Endothelial cell of umbilical vein (primary cell): ENCODE data around the gene FKBP6. TPM values are rescaled to one million over a fixed set of nuclear protein-coding genes. Genes with fewer than 3 reads are reported as not detected.

Experiments used
- BruUV-seq: library from RNA; stranded (reverse); fragments of 400-500 nt; replicated peaks from 2 replicates; lab custom pipeline; 2021; lab: Mats Ljungman, UMichigan
- CTCF ChIA-PET: fragments of 300-600, 350-600 bp; sonication (Branson Sonifier 250); formaldehyde crosslinking; loops from one replicate; lab custom pipeline; 2021; ENCODE audit warnings: antibody characterized with exemption, inconsistent platforms; lab: Charles Lee
- POLR2A ChIA-PET: fragments of 300-600, 350-600 bp; sonication (Branson Sonifier 250); formaldehyde crosslinking; loops from one replicate; lab custom pipeline; 2021; ENCODE audit warnings: antibody characterized with exemption, inconsistent platforms; lab: Charles Lee
- DNase-seq: peaks from one replicate; pipeline ENCODE4 v3.0.0-alpha.2; 2011; ENCODE audit warnings: low read depth, low spot score
- FAIRE-seq: peaks from 2 replicates; lab custom pipeline; 2011; peaks lifted over from hg19 to GRCh38; lab: Jason Lieb, UNC
- H2AFZ ChIP-seq: 2 replicates; pipeline ENCODE4 v1.6.0; 2012; ENCODE audit warnings: low read depth, low read length, control low read depth, inconsistent platforms
- H3K27ac ChIP-seq: 2 replicates; pipeline ENCODE4 v1.5.1; 2011; ENCODE audit warnings: low read depth, mild to moderate bottlenecking, control low read depth, low read length, moderate library complexity; ENCODE audit not compliant: insufficient read depth
- H3K27me3 ChIP-seq, 2 experiments: 2 replicates each; pipeline versions ENCODE4 v1.6.0 to v1.6.1; 2011; ENCODE audit warnings: low read length in 2 of 2, mixed read lengths in 1 of 2; ENCODE audit not compliant: control insufficient read depth in 2 of 2, insufficient read depth in 2 of 2
- H3K36me3 ChIP-seq, 2 experiments: 2 replicates in 1 of 2; 3 replicates in 1 of 2; pipeline ENCODE4 v1.5.1; 2011; ENCODE audit warnings: low read length in 2 of 2, mild to moderate bottlenecking in 1 of 2, moderate library complexity in 1 of 2; ENCODE audit not compliant: control insufficient read depth in 2 of 2, insufficient read depth in 2 of 2; ENCODE audit errors: extremely low read depth in 1 of 2
- H3K4me1 ChIP-seq: 3 replicates; pipeline ENCODE4 v1.5.1; 2011; ENCODE audit warnings: mild to moderate bottlenecking, low read length; ENCODE audit not compliant: control insufficient read depth, insufficient read depth; ENCODE audit errors: extremely low read depth
- H3K4me2 ChIP-seq: 2 replicates; pipeline ENCODE4 v1.6.1; 2011; ENCODE audit warnings: low read length, control low read depth, mixed read lengths; ENCODE audit not compliant: insufficient read depth
- H3K4me3 ChIP-seq, 3 experiments: fragments of 200-600 bp in 1 of 3; sonication (generic), shearing (Covaris generic) in 1 of 3; replicated peaks in 1 of 3; 2 replicates each; pipeline ENCODE4 v1.5.1; 2011 to 2016; ENCODE audit warnings: control low read depth in 3 of 3, low read length in 3 of 3, mild to moderate bottlenecking in 2 of 3, inconsistent platforms in 1 of 3, low read depth in 1 of 3, moderate library complexity in 1 of 3; ENCODE audit not compliant: insufficient read depth in 1 of 3
- H3K79me2 ChIP-seq: 2 replicates; pipeline ENCODE4 v1.6.0; 2012; ENCODE audit warnings: low read length, inconsistent platforms; ENCODE audit not compliant: control insufficient read depth, insufficient read depth
- H3K9ac ChIP-seq: replicated peaks from 2 replicates; pipeline ENCODE3; 2011; ENCODE audit warnings: low read length, control low read depth; ENCODE audit not compliant: insufficient read depth; ENCODE audit errors: extremely low read depth
- H3K9me1 ChIP-seq: replicated peaks from 3 replicates; pipeline ENCODE4 v1.6.0; 2011; ENCODE audit warnings: mild to moderate bottlenecking, low read length; ENCODE audit not compliant: control insufficient read depth, insufficient read depth; ENCODE audit errors: extremely low read depth
- H3K9me3 ChIP-seq: replicated peaks from 2 replicates; pipeline ENCODE4 v1.5.1; 2012; ENCODE audit warnings: low read length, inconsistent platforms; ENCODE audit not compliant: control insufficient read depth, insufficient read depth
- H4K20me1 ChIP-seq: replicated peaks from 2 replicates; pipeline ENCODE3; 2011; ENCODE audit warnings: mild to moderate bottlenecking, low read length; ENCODE audit not compliant: control insufficient read depth, insufficient read depth; ENCODE audit errors: extremely low read depth
- CTCF ChIP-seq, 2 donors: IDR thresholded peaks; 1 replicate in 1 of 2; 2 replicates in 1 of 2; pipeline ENCODE4 v1.5.1; 2011; ENCODE audit warnings: low read length in 2 of 2, mild to moderate bottlenecking in 2 of 2, moderate library complexity in 2 of 2, control low read depth in 1 of 2, inconsistent platforms in 1 of 2, low read depth in 1 of 2; ENCODE audit not compliant: insufficient read depth in 1 of 2; ENCODE audit errors: extremely low read depth in 1 of 2
- EZH2 ChIP-seq: IDR thresholded peaks from 2 replicates; pipeline ENCODE4 v1.6.1; 2012; ENCODE audit warnings: borderline replicate concordance, low read depth, mild to moderate bottlenecking, moderate library complexity, low read length, inconsistent platforms; ENCODE audit not compliant: severe bottlenecking
- FOS ChIP-seq: IDR thresholded peaks from 2 replicates; pipeline ENCODE4 v1.6.1; 2011; ENCODE audit warnings: mild to moderate bottlenecking, low read length, moderate library complexity, borderline replicate concordance; ENCODE audit not compliant: insufficient read depth
- GATA2 ChIP-seq: IDR thresholded peaks from 2 replicates; pipeline ENCODE4 v1.7.0; 2011; ENCODE audit warnings: low read depth, mild to moderate bottlenecking, moderate library complexity, mixed read lengths, low read length; ENCODE audit not compliant: insufficient read length, insufficient read depth
- JUN ChIP-seq: IDR thresholded peaks from 2 replicates; pipeline ENCODE4 v1.6.1; 2011; ENCODE audit warnings: borderline replicate concordance, low read depth; ENCODE audit not compliant: insufficient read length, insufficient read depth
- MAX ChIP-seq: IDR thresholded peaks from 2 replicates; pipeline ENCODE4 v1.6.1; 2011; ENCODE audit not compliant: insufficient read depth, insufficient read length
- MYC ChIP-seq: IDR thresholded peaks from one replicate; pipeline ENCODE4 v1.6.1; 2011; ENCODE audit warnings: mild to moderate bottlenecking, low read depth, low read length
- POLR2A ChIP-seq: IDR thresholded peaks from 2 replicates; pipeline ENCODE4 v1.6.1; 2012; ENCODE audit warnings: low read depth, mild to moderate bottlenecking, control low read depth, low read length
- POLR2AphosphoS5 ChIP-seq: IDR thresholded peaks from 2 replicates; pipeline ENCODE4 v1.6.1; 2012; ENCODE audit warnings: low read depth, mild to moderate bottlenecking, control low read depth, low read length, moderate library complexity; ENCODE audit not compliant: insufficient read depth
- dilution Hi-C: fragments of 300-500 bp; cut with MboI; formaldehyde crosslinking; loops from one replicate; pipeline ENCODE4 v1.15.0; 2019; ENCODE audit warnings: low sequenced_read_pairs; ENCODE audit not compliant: extremely low pct_ligation_motif_present
- intact Hi-C: fragments of 100-400 bp; cut with micrococcal nuclease; formaldehyde crosslinking; loops from one replicate; pipeline ENCODE4 v1.10.0; 2022
- polyA plus RNA-seq, 4 experiments: library from polyadenylated mRNA; depleted of rRNA in 3 of 4; stranded (reverse) in 3 of 4; unstranded in 1 of 4; fragments of >200 nt; gene quantifications; 2 replicates each; pipeline versions ENCODE4 v1.2.1 to v1.2.3, GENCODE V29; 2011 to 2012; ENCODE audit warnings: missing spikeins in 1 of 4
- total RNA-seq: library from RNA; stranded (reverse); gene quantifications from 2 replicates; pipeline ENCODE4 v1.2.3, GENCODE V29; 2021

FKBP6 gene
- total and polyA plus RNA-seq, 2 donors (not counting 3 experiments of a cell fraction or from before 2014, with no cell fraction given) = 0.04 TPM; not detected in 1

DNA sequence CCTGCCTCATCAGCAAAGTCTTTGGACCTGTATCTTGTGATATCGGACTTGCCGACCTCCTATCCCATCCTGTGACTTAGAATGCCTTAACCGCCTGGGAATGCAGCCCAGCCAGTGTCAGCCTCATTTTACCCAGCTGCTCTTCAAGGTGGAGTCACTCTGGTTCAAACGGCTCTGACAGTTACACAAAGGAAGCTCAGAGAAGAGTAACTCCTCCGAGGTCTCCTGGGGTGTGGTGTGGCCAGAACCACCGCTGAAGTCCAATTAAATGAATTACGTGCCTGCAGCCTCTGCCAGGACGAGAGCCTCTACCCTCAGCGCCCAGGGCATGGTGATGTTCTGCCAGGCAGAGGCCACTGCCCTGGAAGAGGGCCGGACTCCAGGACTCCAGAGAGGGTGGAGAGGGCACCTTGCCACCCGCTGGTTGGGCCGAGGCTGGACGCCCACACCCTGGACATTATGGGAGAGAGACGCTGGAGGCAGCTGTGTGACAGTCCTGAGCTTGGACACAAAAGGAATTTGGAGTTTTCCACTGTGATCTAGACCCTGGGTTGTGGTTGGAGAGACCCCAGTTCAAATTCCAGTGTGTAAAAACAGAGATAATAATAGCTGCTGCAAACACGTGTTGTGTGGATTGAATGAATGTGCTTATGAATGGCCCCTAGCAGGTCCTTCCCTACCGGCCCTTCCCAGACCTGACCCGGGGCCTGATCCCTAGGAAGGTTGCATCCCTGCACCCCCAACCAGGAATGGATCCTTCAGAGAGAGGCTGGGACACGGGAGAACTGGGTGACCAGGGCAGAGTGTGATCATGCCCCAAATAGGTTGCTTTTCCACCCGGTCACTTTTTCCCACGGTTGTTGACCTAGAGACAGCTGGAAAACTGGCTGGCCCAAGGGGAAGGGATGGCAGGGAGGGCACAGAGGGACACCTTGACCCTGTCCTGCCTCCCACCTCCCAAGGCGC, 67.9 kb downstream of the FKBP6 start:
- no peak overlapping the region for H3K4me3 ChIP-seq
- DNase-seq = no peak
- no peak for TF ChIP-seq MAX
- no peak for TF ChIP-seq JUN
- no peaks in the 10 kb centered on the region for H3K36me3 ChIP-seq
- dilution Hi-C loops (no loop called here), intact Hi-C loops (no loop called here)
- no peaks in the 10 kb centered on the region for H3K9me1 ChIP-seq
- CTCF ChIA-PET = interaction anchor here (1.6 kb wide), 1 partner anchor 8 kb away, joined by 4 read pairs; no protein-coding TSS in a partner anchor
- no peak for FAIRE-seq
- no peaks in the 10 kb centered on the region for H4K20me1 ChIP-seq
- no peaks in the 10 kb centered on the region for H3K79me2 ChIP-seq
- no peaks in the 10 kb centered on the region for H3K27me3 ChIP-seq
- no peak overlapping the region for H2AFZ ChIP-seq
- H3K9ac ChIP-seq = no peak overlapping the region
- POLR2A ChIA-PET = no interaction called here
- BruUV-seq = no TSS peak
- no peaks in the 10 kb centered on the region for H3K9me3 ChIP-seq
- H3K4me1 ChIP-seq = no peaks in the 10 kb centered on the region
- no peak overlapping the region for H3K4me2 ChIP-seq
- no peak overlapping the region for H3K27ac ChIP-seq

GRCh38 chr7:73397521-73398281, 69.7 kb downstream of the FKBP6 start:
- H3K9me1 ChIP-seq = no peaks in the 10 kb centered on the region
- H3K36me3 ChIP-seq = no peaks in the 10 kb centered on the region
- no TSS peak for BruUV-seq
- H3K9me3 ChIP-seq = no peaks in the 10 kb centered on the region
- intact Hi-C loops = no loop called here
- FAIRE-seq (no peak), DNase-seq (no peak)
- no peaks in the 10 kb centered on the region for H4K20me1 ChIP-seq
- no peak overlapping the region for H3K4me3 ChIP-seq
- ChIA-PET CTCF (no interaction called here), POLR2A (no interaction called here)
- H3K79me2 ChIP-seq = no peaks in the 10 kb centered on the region
- no peak overlapping the region for H2AFZ ChIP-seq
- H3K27ac ChIP-seq = no peak overlapping the region
- no peaks in the 10 kb centered on the region for H3K4me1 ChIP-seq
- dilution Hi-C loops = no loop called here
- no peak overlapping the region for H3K4me2 ChIP-seq
- H3K27me3 ChIP-seq = no peaks in the 10 kb centered on the region
- H3K9ac ChIP-seq = no peak overlapping the region
- TF ChIP-seq FOS (no peak), GATA2 (no peak), CTCF (IDR thresholded peaks at IDR 0.05; ENCODE audit: extremely low read depth in 1 of 2, insufficient read depth in 1 of 2, low read depth in 1 of 2, low read length in 2 of 2) (no peak), MYC (no peak), JUN (no peak), MAX (no peak), POLR2AphosphoS5 (no peak), EZH2 (no peak), POLR2A (no peak)
